Kidney (tissue), 14 donors: ENCODE results near the gene ST3GAL6. TPM values are rescaled to one million over a fixed set of nuclear protein-coding genes. Genes with fewer than 3 reads are reported as not detected.

ENCODE experiments used
- DNase-seq, 5 donors: peaks; one replicate each; pipeline ENCODE4 v3.0.0-alpha.2; 2013 to 2020
- FAIRE-seq: peaks from 2 replicates; lab custom pipeline; 2012; peaks lifted over from hg19 to GRCh38; lab: Jason Lieb, UNC
- H3K27ac ChIP-seq, 2 donors: one replicate each; pipeline ENCODE4 v1.7.0; 2013; ENCODE audit warnings: low read depth in 2 of 2, low read length in 2 of 2, inconsistent platforms in 1 of 2
- H3K27me3 ChIP-seq: one replicate; pipeline ENCODE4 v1.7.1; 2013; ENCODE audit warnings: low read length, inconsistent platforms; ENCODE audit not compliant: control insufficient read depth, insufficient read depth
- H3K36me3 ChIP-seq, 3 donors: one replicate each; pipeline versions ENCODE4 v1.7.0 to v1.7.1; 2013; ENCODE audit warnings: low read length in 3 of 3, control low read depth in 1 of 3, inconsistent platforms in 1 of 3; ENCODE audit not compliant: insufficient read depth in 3 of 3, control insufficient read depth in 2 of 3
- H3K4me1 ChIP-seq, 3 donors: one replicate each; pipeline versions ENCODE4 v1.7.0 to v1.7.1; 2013; ENCODE audit warnings: low read length in 3 of 3, inconsistent platforms in 1 of 3, low read depth in 1 of 3; ENCODE audit not compliant: control insufficient read depth in 2 of 3, insufficient read depth in 2 of 3
- H3K4me3 ChIP-seq, 3 donors: one replicate each; pipeline versions ENCODE4 v1.7.0 to v1.8.1; 2013; ENCODE audit warnings: low read length in 3 of 3, control low read depth in 1 of 3, inconsistent platforms in 1 of 3
- H3K9ac ChIP-seq, 3 donors: one replicate each; pipeline versions ENCODE4 v1.7.0 to v1.7.1; 2013; ENCODE audit warnings: low read length in 3 of 3, control low read depth in 1 of 3, inconsistent platforms in 1 of 3
- H3K9me3 ChIP-seq, 3 donors: one replicate each; pipeline versions ENCODE4 v1.7.0 to v1.7.1; 2013; ENCODE audit warnings: low read length in 3 of 3, control low read depth in 1 of 3, inconsistent platforms in 1 of 3; ENCODE audit not compliant: control insufficient read depth in 2 of 3, insufficient read depth in 1 of 3
- intact Hi-C: fragments of 100-400 bp; cut with DNase I; formaldehyde crosslinking; loops from one replicate; pipeline ENCODE4 v1.11.1; 2022
- polyA plus RNA-seq: library from polyadenylated mRNA; stranded (reverse); fragments of 350-450 nt; fragmentation: Illumina TruSeq; extraction: RNeasy Lipid Tissue Mini Kit (QIAGEN cat#74804); gene quantifications from one replicate; pipeline ENCODE4 v1.2.3, GENCODE V29; 2014; ENCODE audit warnings: low read depth, low replicate concordance; ENCODE audit not compliant: insufficient read depth
- total RNA-seq: library from RNA; stranded (reverse); fragmentation: NEBNext Ultra II Directional; extraction: Animal tissue kit (Norgen Biotek cat#: 25700); gene quantifications from one replicate; pipeline ENCODE4 v1.2.1, GENCODE V29; 2021
- TF ChIP-seq, protein P1 (sequence below): IDR thresholded peaks from 3 replicates; pipeline ENCODE4 v1.5.1; 2012; ENCODE audit warnings: mild to moderate bottlenecking, moderate library complexity, borderline replicate concordance; ENCODE audit not compliant: insufficient read depth; ENCODE audit errors: extremely low read depth
- donor health status: control.
- donor health status: control.
- donor health status: control.
- donor health status: control.
- donor health status: control.
- donor health status: DM: yes; HTN: yes; CAD: no.
- donor health status: Normal renal cell carcinoma (clear cell type).

ST3GAL6 gene
- total and polyA plus RNA-seq, 2 donors from 2014 or later: 10.7 to 20.8 TPM

DNA sequence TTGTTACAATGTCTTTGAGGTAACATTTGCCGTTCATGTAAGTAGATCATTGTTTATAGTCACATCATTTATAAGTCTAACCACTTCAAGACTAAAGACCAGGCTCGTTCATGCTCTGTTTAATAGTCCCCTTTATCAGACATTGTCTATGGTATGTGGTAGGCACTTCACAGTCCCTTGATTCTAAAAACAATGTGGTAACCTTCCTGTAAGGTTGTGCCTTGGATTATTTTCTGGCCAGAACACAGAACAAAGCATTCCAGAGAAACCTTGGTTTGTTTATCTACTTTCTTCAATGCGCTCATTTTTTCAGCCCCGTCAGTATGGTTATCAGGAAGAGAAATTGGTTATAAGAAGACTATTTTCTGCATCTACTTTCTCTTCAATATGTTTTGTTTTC is 16.3 kb upstream of the ST3GAL6 start:
- peaks cover 0 to 4% (median 0%) of the 10 kb centered on the region in 3 donors for H3K4me1 ChIP-seq
- no peaks in the 10 kb centered on the region for H3K9me3 ChIP-seq
- H3K9ac ChIP-seq: no peak overlapping the region
- H3K36me3 ChIP-seq: no peaks in the 10 kb centered on the region
- no peak for FAIRE-seq
- intact Hi-C loops: no loop called here
- no peak for DNase-seq
- TF ChIP-seq, protein P1, sequence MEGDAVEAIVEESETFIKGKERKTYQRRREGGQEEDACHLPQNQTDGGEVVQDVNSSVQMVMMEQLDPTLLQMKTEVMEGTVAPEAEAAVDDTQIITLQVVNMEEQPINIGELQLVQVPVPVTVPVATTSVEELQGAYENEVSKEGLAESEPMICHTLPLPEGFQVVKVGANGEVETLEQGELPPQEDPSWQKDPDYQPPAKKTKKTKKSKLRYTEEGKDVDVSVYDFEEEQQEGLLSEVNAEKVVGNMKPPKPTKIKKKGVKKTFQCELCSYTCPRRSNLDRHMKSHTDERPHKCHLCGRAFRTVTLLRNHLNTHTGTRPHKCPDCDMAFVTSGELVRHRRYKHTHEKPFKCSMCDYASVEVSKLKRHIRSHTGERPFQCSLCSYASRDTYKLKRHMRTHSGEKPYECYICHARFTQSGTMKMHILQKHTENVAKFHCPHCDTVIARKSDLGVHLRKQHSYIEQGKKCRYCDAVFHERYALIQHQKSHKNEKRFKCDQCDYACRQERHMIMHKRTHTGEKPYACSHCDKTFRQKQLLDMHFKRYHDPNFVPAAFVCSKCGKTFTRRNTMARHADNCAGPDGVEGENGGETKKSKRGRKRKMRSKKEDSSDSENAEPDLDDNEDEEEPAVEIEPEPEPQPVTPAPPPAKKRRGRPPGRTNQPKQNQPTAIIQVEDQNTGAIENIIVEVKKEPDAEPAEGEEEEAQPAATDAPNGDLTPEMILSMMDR: no peak
- H3K27ac ChIP-seq: no peak overlapping the region
- H3K27me3 ChIP-seq: no peaks in the 10 kb centered on the region
- H3K4me3 ChIP-seq: no peak overlapping the region

DNA sequence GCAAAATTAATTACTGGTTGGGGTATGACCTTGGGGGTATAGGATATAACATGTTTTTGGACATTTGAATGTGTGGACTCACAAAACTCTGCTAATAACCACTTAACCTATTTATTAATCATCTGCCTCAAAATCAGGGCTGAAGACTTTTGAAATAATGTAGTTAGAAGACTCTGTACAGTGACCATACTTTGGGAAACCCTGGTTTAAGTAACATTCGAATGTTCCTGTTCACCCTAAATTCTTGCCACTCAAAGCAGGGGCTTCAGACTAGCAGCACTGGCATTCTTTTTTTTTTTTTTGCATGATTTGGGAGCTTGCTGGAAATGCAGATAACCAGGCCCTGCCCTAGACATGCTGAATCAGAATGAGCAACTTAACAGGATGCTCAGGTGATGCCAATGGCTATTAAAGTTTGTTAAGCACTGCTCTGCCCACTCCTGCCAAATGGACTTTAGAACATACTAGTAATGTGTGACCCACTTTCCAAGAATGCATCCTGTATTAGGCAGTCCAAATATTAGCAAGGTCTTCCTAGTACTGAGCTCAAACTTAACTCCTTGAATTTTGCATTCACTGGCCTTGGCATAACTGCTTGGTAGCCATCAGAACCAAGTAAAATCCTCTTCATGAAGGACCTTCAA is 12.7 kb upstream of the ST3GAL6 start:
- Histone ChIP-seq H3K4me1 (peaks cover 0 to 4% (median 0%) of the 10 kb centered on the region in 3 donors), H3K4me3 (no peak overlapping the region), H3K27ac (no peak overlapping the region), H3K9me3 (no peaks in the 10 kb centered on the region), H3K9ac (no peak overlapping the region), H3K27me3 (no peaks in the 10 kb centered on the region), H3K36me3 (no peaks in the 10 kb centered on the region)
- TF ChIP-seq, protein P1: no peak
- intact Hi-C loops: no loop called here
- FAIRE-seq (no peak), DNase-seq (no peak)

DNA sequence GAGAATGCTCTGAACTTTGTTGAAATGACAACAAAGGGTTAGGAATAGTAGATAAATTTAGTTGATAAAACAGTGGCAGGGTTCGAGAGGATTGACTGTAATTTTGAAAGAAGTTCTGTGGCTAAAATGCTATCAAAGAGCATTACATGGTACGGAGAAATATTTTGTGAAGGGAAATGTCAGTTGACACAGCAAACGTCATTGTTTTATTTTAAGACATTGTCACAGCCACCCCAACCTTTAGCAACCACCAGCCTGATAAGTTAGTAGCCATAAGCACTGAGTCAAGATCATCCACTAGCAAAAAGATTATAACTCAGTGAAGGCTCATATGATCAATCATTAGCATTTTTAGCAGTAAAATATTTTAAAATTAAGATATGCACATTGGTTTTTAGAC is 8.7 kb upstream of the ST3GAL6 start:
- H3K9ac ChIP-seq: no peak overlapping the region
- TF ChIP-seq, protein P1: no peak
- H3K27me3 ChIP-seq: no peaks in the 10 kb centered on the region
- DNase-seq (no peak), FAIRE-seq (no peak)
- H3K27ac ChIP-seq: no peak overlapping the region
- intact Hi-C loops: no loop called here
- H3K36me3 ChIP-seq: no peaks in the 10 kb centered on the region
- H3K9me3 ChIP-seq: no peaks in the 10 kb centered on the region
- H3K4me1 ChIP-seq: peaks cover 0 to 4% (median 0%) of the 10 kb centered on the region in 3 donors
- no peak overlapping the region for H3K4me3 ChIP-seq

DNA sequence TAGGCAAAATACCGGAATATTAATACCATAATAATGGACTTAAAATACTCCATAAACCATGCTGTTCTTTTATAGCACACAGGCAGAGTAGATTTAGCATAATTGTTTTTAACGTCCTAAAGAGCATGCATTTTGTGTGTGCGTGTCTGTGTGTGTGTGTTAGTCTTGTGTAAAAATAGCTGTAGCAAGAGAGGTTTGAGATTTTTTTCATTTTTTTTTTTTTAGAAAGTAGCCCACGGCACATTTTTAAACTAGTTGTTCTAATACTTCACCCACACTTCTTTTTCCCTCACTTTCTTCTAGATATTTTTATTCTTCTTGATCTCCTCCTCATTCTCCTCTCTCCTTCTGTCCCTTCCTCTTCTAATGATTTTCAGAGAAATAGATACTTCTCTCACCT is 7.5 kb upstream of the ST3GAL6 start:
- no peaks in the 10 kb centered on the region for H3K36me3 ChIP-seq
- no peak for FAIRE-seq
- no peak overlapping the region for H3K4me3 ChIP-seq
- TF ChIP-seq, protein P1: no peak
- H3K9ac ChIP-seq: no peak overlapping the region
- no peaks in the 10 kb centered on the region for H3K4me1 ChIP-seq
- no peak for DNase-seq
- intact Hi-C loops: no loop called here
- no peaks in the 10 kb centered on the region for H3K27me3 ChIP-seq
- H3K9me3 ChIP-seq: no peaks in the 10 kb centered on the region
- H3K27ac ChIP-seq: no peak overlapping the region
